ENCODE measurements around the gene TDRD7.

TDRD7 gene

GRCh38 chr9:97388721-97389238 is 23.1 kb upstream of the TDRD7 start:
- peak; percentile 94 for DNase-seq

GRCh38 chr9:97389249-97389648 is 22.6 kb upstream of the TDRD7 start:
- DNase-seq: no peak

GRCh38 chr9:97390791-97391406 is 21.0 kb upstream of the TDRD7 start:
- DNase-seq: no peak

- DNase-seq: no peak
Observed at GRCh38 chr9:97394881-97395280, 17.0 kb upstream of the TDRD7 start.

- no peak for DNase-seq
Observed at GRCh38 chr9:97395745-97396144, 16.2 kb upstream of the TDRD7 start.

- no peak for DNase-seq
Observed at GRCh38 chr9:97396256-97396655, 15.6 kb upstream of the TDRD7 start.

- no peak for DNase-seq
Observed at GRCh38 chr9:97397220-97397619, 14.7 kb upstream of the TDRD7 start.

GRCh38 chr9:97398999-97399758 is 12.7 kb upstream of the TDRD7 start:
- DNase-seq: peak; percentile 66

GRCh38 chr9:97403746-97404316 is 8.1 kb upstream of the TDRD7 start:
- DNase-seq: no peak

GRCh38 chr9:97405551-97405950 is 6.3 kb upstream of the TDRD7 start:
- peak; percentile 14 for DNase-seq

GRCh38 chr9:97406620-97407177 is 5.2 kb upstream of the TDRD7 start:
- DNase-seq: no peak

- no peak for DNase-seq
Observed at GRCh38 chr9:97408562-97408961, 3.3 kb upstream of the TDRD7 start.

GRCh38 chr9:97411440-97411788 is 482 bp upstream of the TDRD7 start:
- DNase-seq: no peak

- peak; percentile 60 for DNase-seq
Observed at GRCh38 chr9:97412626-97413385, 910 bp downstream of the TDRD7 start.

- no peak for DNase-seq
Observed at GRCh38 chr9:97413462-97413861, 1.6 kb downstream of the TDRD7 start.

- DNase-seq: peak; percentile 42
Observed at GRCh38 chr9:97415146-97415545, 3.2 kb downstream of the TDRD7 start.

- no peak for DNase-seq
Observed at GRCh38 chr9:97418880-97419279, 7.0 kb downstream of the TDRD7 start.

- DNase-seq: no peak
Observed at GRCh38 chr9:97419309-97419867, 7.5 kb downstream of the TDRD7 start.

GRCh38 chr9:97425336-97425972 is 13.6 kb downstream of the TDRD7 start:
- DNase-seq: no peak

GRCh38 chr9:97425973-97426336 is 14.1 kb downstream of the TDRD7 start:
- DNase-seq: no peak

- DNase-seq: no peak
Observed at GRCh38 chr9:97427885-97428284, 16.0 kb downstream of the TDRD7 start.

GRCh38 chr9:97430316-97431043 is 18.6 kb downstream of the TDRD7 start:
- DNase-seq: no peak
